Suprapubic skin (tissue), 4 donors: ENCODE results near the gene APMAP. TPM values are rescaled to one million over a fixed set of nuclear protein-coding genes. Genes with fewer than 3 reads are reported as not detected.

Experiments
- DNase-seq, 2 donors: peaks; one replicate each; pipeline ENCODE4 v3.0.0-alpha.2; 2019; ENCODE audit warnings: low spot score in 2 of 2
- H3K27ac ChIP-seq: fragments of 200-600 bp; sonication (generic); one replicate; pipeline ENCODE4 v1.5.1; 2019
- H3K27me3 ChIP-seq: fragments of 200-600 bp; sonication (generic); one replicate; pipeline ENCODE4 v1.5.1; 2019
- H3K36me3 ChIP-seq: fragments of 200-600 bp; sonication (generic); one replicate; pipeline ENCODE4 v1.5.1; 2019
- H3K4me1 ChIP-seq: fragments of 200-600 bp; sonication (generic); one replicate; pipeline ENCODE4 v1.5.1; 2019
- H3K4me3 ChIP-seq: fragments of 200-600 bp; sonication (generic); one replicate; pipeline ENCODE4 v1.5.1; 2019; ENCODE audit warnings: mild to moderate bottlenecking
- H3K9me3 ChIP-seq: fragments of 200-600 bp; sonication (generic); one replicate; pipeline ENCODE4 v1.5.1; 2019
- CTCF ChIP-seq, 2 donors: fragments of 200-600 bp in 1 of 2; fragments of 450-650 bp in 1 of 2; sonication (generic) in 1 of 2; IDR thresholded peaks; one replicate each; pipeline ENCODE4 v1.5.1; 2016 to 2019; ENCODE audit warnings: antibody characterized with exemption in 2 of 2, mild to moderate bottlenecking in 1 of 2, moderate library complexity in 1 of 2
- EP300 ChIP-seq: sonication (generic); formaldehyde crosslinking; IDR thresholded peaks from one replicate; pipeline ENCODE4 v1.6.1; 2017; ENCODE audit warnings: antibody characterized with exemption
- POLR2A ChIP-seq, 2 donors: fragments of 450-650 bp; IDR thresholded peaks; one replicate each; pipeline ENCODE4 v1.6.1; 2017; ENCODE audit warnings: antibody characterized with exemption in 2 of 2, mild to moderate bottlenecking in 2 of 2, moderate library complexity in 2 of 2
- POLR2AphosphoS5 ChIP-seq, 3 donors: sonication (generic); formaldehyde crosslinking; IDR thresholded peaks; one replicate each; pipeline ENCODE4 v1.6.1; 2017; ENCODE audit warnings: antibody characterized with exemption in 3 of 3
- WGBS: methylation state at CpG from one replicate; pipeline ENCODE4 v1.1.5; 2018; 5-methylcytosine and 5-hydroxymethylcytosine counted together
- total RNA-seq, 4 donors: library from RNA; depleted of rRNA; stranded (reverse); fragments of >200 nt; gene quantifications; one replicate each; pipeline ENCODE4 v1.1.0, GENCODE V29; 2016

The APMAP gene
- total RNA-seq, 4 donors from 2014 or later = 61.8 to 89.3 (median 69.9) TPM

GRCh38 chr20:24915892-24916291 lies 76.7 kb downstream of the APMAP start:
- Histone ChIP-seq H3K36me3 (no peaks in the 10 kb centered on the region), H3K4me1 (peaks cover 13% of the 10 kb centered on the region), H3K4me3 (no peak overlapping the region), H3K9me3 (no peaks in the 10 kb centered on the region), H3K27ac (no peak overlapping the region), H3K27me3 (no peaks in the 10 kb centered on the region)
- no peak for TF ChIP-seq CTCF (IDR thresholded peaks at IDR 0.05)
- DNase-seq = peak in 1 of 2 donors; percentile 56
- 98% methylated on average over 7 of the region's 7 CpGs for WGBS

- WGBS = 91% methylated on average over 9 of the region's 9 CpGs
- H3K4me3 ChIP-seq = no peak overlapping the region
- no peaks in the 10 kb centered on the region for H3K27me3 ChIP-seq
- H3K4me1 ChIP-seq = peaks cover 13% of the 10 kb centered on the region
- DNase-seq = peak in 1 of 2 donors; percentile 67
- TF ChIP-seq EP300 = no peak
- no peak for TF ChIP-seq CTCF (IDR thresholded peaks at IDR 0.05)
- no peak for TF ChIP-seq POLR2A (IDR thresholded peaks at IDR 0.05)
- no peak for TF ChIP-seq POLR2AphosphoS5 (IDR thresholded peaks at IDR 0.05)
- H3K27ac ChIP-seq = no peak overlapping the region
- no peaks in the 10 kb centered on the region for H3K36me3 ChIP-seq
- no peaks in the 10 kb centered on the region for H3K9me3 ChIP-seq
Observed at GRCh38 chr20:24915440-24915839, 77.1 kb downstream of the APMAP start.

GRCh38 chr20:24914388-24915241 lies 77.9 kb downstream of the APMAP start:
- TF ChIP-seq CTCF (IDR thresholded peaks at IDR 0.05) = no peak
- no peak for TF ChIP-seq POLR2AphosphoS5 (IDR thresholded peaks at IDR 0.05)
- no peak for TF ChIP-seq EP300
- no peak for TF ChIP-seq POLR2A (IDR thresholded peaks at IDR 0.05)
- 71% methylated on average over 10 of the region's 14 CpGs for WGBS
- Histone ChIP-seq H3K9me3 (no peaks in the 10 kb centered on the region), H3K4me3 (no peak overlapping the region), H3K27ac (no peak overlapping the region), H3K4me1 (peaks cover 13% of the 10 kb centered on the region), H3K27me3 (no peaks in the 10 kb centered on the region), H3K36me3 (no peaks in the 10 kb centered on the region)
- peak in 1 of 2 donors; percentile 61 for DNase-seq

- H3K36me3 ChIP-seq = no peaks in the 10 kb centered on the region
- peak in 1 of 2 donors; percentile 54 for DNase-seq
- TF ChIP-seq POLR2AphosphoS5 (IDR thresholded peaks at IDR 0.05) = no peak
- no peak for TF ChIP-seq POLR2A (IDR thresholded peaks at IDR 0.05)
- no peak for TF ChIP-seq CTCF (IDR thresholded peaks at IDR 0.05)
- no peak for TF ChIP-seq EP300
- H3K27ac ChIP-seq = no peak overlapping the region
- peaks cover 5% of the 10 kb centered on the region for H3K4me1 ChIP-seq
- H3K9me3 ChIP-seq = no peaks in the 10 kb centered on the region
- no peaks in the 10 kb centered on the region for H3K27me3 ChIP-seq
- 99% methylated on average over 9 of the region's 9 CpGs for WGBS
- no peak overlapping the region for H3K4me3 ChIP-seq
Observed at GRCh38 chr20:24913076-24913628, 79.4 kb downstream of the APMAP start.

Other genes with a start within 250 kb of the APMAP start
- 1 to 10 TPM in 2 of 4 donors, under 1 TPM in 1, not detected in 1; 0.97 to 4.1 (median 2.7) TPM for gene CST7, start 43.5 kb downstream of the APMAP start, total RNA-seq
- 10 to 100 TPM; 29.0 to 80.0 (median 47.6) TPM for gene ACSS1, start 65.4 kb upstream of the APMAP start, total RNA-seq
- gene VSX1, start 89.4 kb upstream of the APMAP start, total RNA-seq = not detected
- gene ENTPD6, start 203.0 kb upstream of the APMAP start, total RNA-seq = 100 to 1,000 TPM in 1 of 4 donors, 10 to 100 TPM in 3; 33.8 to 103 (median 47.0) TPM